Brain microvascular endothelial cell (primary cell): ENCODE data around the gene SF3B1.
"Not testable (repeated sequence)": the region's sequence is repeated elsewhere in the genome, so short reads cannot be mapped to it uniquely, and the experiment has no call there.

ENCODE experiments used
- DNase-seq: peaks from one replicate; pipeline ENCODE4 v3.0.0-alpha.2; 2020
- H3K27ac ChIP-seq: fragments of 250-450 bp; sonication (Bioruptor Pico); 2 replicates; pipeline ENCODE4 v1.5.1; 2020; ENCODE audit warnings: mild to moderate bottlenecking, moderate library complexity
- H3K27me3 ChIP-seq: fragments of 250-450 bp; sonication (Bioruptor Pico); replicated peaks from 2 replicates; pipeline ENCODE4 v1.5.1; 2020; ENCODE audit warnings: mild to moderate bottlenecking
- H3K36me3 ChIP-seq: fragments of 250-450 bp; sonication (Bioruptor Pico); replicated peaks from 2 replicates; pipeline ENCODE4 v1.5.1; 2020; ENCODE audit warnings: mild to moderate bottlenecking
- H3K4me3 ChIP-seq: 2 replicates; pipeline ENCODE4 v1.5.1; 2011; ENCODE audit warnings: low read depth, mild to moderate bottlenecking, control low read depth, low read length, moderate library complexity
- in situ Hi-C: cut with HindIII; loops from 2 replicates; pipeline ENCODE4 v1.10.0; 2017; ENCODE audit warnings: low sequenced_read_pairs, low pct_ligation_motif_present
- TF ChIP-seq, protein P1 (sequence below): IDR thresholded peaks from 2 replicates; pipeline ENCODE4 v1.5.1; 2011; ENCODE audit warnings: low read depth, mild to moderate bottlenecking, moderate library complexity, low read length, control low read depth, inconsistent platforms; ENCODE audit errors: missing control alignments

SF3B1 gene

GRCh38 chr2:197391220-197391717, 43.6 kb downstream of the SF3B1 start:
- in situ Hi-C loops: no loop called here
- TF ChIP-seq, protein P1, sequence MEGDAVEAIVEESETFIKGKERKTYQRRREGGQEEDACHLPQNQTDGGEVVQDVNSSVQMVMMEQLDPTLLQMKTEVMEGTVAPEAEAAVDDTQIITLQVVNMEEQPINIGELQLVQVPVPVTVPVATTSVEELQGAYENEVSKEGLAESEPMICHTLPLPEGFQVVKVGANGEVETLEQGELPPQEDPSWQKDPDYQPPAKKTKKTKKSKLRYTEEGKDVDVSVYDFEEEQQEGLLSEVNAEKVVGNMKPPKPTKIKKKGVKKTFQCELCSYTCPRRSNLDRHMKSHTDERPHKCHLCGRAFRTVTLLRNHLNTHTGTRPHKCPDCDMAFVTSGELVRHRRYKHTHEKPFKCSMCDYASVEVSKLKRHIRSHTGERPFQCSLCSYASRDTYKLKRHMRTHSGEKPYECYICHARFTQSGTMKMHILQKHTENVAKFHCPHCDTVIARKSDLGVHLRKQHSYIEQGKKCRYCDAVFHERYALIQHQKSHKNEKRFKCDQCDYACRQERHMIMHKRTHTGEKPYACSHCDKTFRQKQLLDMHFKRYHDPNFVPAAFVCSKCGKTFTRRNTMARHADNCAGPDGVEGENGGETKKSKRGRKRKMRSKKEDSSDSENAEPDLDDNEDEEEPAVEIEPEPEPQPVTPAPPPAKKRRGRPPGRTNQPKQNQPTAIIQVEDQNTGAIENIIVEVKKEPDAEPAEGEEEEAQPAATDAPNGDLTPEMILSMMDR: no peak
- peaks cover 42% of the 10 kb centered on the region for H3K36me3 ChIP-seq
- H3K27me3 ChIP-seq: no peaks in the 10 kb centered on the region
- H3K4me3 ChIP-seq: no peak overlapping the region
- no peak for DNase-seq
- no peak overlapping the region for H3K27ac ChIP-seq

GRCh38 chr2:197388866-197389587, 45.8 kb downstream of the SF3B1 start:
- H3K36me3 ChIP-seq: peaks cover 24% of the 10 kb centered on the region
- no peak for DNase-seq
- TF ChIP-seq, protein P1: no peak
- H3K27ac ChIP-seq: no peak overlapping the region
- in situ Hi-C loops: no loop called here
- H3K27me3 ChIP-seq: no peaks in the 10 kb centered on the region
- no peak overlapping the region for H3K4me3 ChIP-seq

- H3K36me3 ChIP-seq: peaks cover 14% of the 10 kb centered on the region
- in situ Hi-C loops: no loop called here
- H3K27me3 ChIP-seq: no peaks in the 10 kb centered on the region
- H3K27ac ChIP-seq: no peak overlapping the region
- DNase-seq: no peak
- TF ChIP-seq, protein P1: no peak
- H3K4me3 ChIP-seq: no peak overlapping the region
Measured at GRCh38 chr2:197387179-197387578, 47.6 kb downstream of the SF3B1 start.

- in situ Hi-C loops: no loop called here
- TF ChIP-seq, protein P1: no peak
Measured at GRCh38 chr2:197386242-197386641, 48.6 kb downstream of the SF3B1 start.

DNA sequence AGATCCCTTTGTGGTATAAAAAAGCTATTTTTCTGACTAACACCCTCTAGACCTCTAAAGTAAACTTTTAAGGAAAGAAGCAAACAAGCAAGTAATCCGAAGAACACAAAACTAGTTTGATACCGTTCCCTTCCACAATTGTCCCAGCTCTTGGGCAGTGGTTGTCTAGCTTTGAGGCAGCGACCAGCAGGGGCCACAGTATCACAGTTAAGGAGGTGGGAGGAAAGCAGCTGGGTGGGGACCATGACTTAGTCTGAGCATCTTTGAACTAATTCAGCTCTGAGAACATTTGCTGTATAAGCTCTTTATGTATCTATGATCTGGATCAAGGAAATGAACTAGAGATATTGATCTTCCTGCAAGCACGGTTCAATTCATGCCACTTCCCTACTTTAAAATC, 51.0 kb downstream of the SF3B1 start:
- H3K27ac ChIP-seq: no peak overlapping the region
- in situ Hi-C loops: no loop called here
- no peaks in the 10 kb centered on the region for H3K36me3 ChIP-seq
- TF ChIP-seq, protein P1: peak; percentile 24
- no peaks in the 10 kb centered on the region for H3K27me3 ChIP-seq
- DNase-seq: no peak
- H3K4me3 ChIP-seq: no peak overlapping the region

More at GRCh38 chr2:197386242-197386641, 48.6 kb downstream of the SF3B1 start:
- Histone ChIP-seq H3K27ac (no peak overlapping the region), H3K36me3 (peaks cover 6% of the 10 kb centered on the region), H3K4me3 (no peak overlapping the region), H3K27me3 (no peaks in the 10 kb centered on the region)
- DNase-seq: no peak

DNA sequence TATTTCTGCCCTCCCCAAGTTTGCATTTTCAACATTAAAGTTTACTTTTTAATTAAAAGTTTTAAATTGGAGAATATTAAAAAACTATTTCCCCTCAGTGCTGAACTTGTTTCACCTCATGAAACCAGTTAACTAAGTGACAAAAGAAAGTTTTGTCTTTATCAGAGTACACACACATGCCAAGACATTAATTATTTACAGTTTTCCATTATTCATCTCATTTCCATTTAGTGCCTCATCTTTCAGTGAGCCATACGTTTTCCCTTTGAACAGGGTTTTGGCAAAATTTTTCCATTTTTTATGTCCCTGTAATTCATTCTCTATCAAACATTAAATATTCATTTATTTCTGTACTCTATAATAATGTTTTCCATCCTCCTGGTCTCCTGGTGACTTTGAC, 53.2 kb downstream of the SF3B1 start:
- H3K27me3 ChIP-seq: no peaks in the 10 kb centered on the region
- H3K27ac ChIP-seq: no peak overlapping the region
- DNase-seq: no peak
- in situ Hi-C loops: no loop called here
- H3K4me3 ChIP-seq: no peak overlapping the region
- TF ChIP-seq, protein P1: no peak
- no peaks in the 10 kb centered on the region for H3K36me3 ChIP-seq

GRCh38 chr2:197379918-197380309, 54.9 kb downstream of the SF3B1 start:
- DNase-seq, in situ Hi-C loops, H3K4me3 ChIP-seq, H3K27me3 ChIP-seq, H3K36me3 ChIP-seq: not testable (repeated sequence)
- H3K27ac ChIP-seq: peak overlapping the region; percentile 48

DNA sequence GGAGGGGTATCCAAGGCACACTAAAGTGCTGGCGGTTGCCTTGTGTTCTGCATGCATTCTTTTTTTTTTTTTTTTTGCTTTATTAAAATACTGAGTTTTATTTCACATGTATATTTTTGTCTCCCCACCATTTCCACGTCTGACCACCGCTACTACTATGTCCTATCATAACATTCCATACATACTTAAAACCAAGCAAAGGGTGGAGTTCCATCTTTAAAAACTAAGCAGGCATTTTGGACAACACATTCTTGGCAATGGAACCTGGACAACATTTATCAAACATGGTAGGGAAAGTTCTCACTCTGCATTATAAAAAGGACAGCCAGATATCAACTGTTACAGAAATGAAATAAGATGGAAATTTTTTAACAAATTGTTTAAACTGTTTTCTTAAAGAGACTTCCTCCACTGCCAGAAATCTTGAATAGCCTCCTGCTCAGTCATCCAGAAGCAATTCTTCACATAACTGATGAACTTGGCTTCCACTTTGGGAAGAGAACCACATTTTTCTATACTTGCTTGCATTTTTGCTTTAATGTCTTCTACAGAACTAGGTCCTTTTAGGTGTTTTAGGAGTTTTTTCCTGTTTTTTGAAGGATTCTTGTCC, 55.4 kb downstream of the SF3B1 start:
- H3K4me3 ChIP-seq, H3K27me3 ChIP-seq, in situ Hi-C loops, H3K36me3 ChIP-seq: not testable (repeated sequence)
- peak; percentile 40 for DNase-seq
- H3K27ac ChIP-seq: peak overlapping the region; percentile 48
